Measurements from ENCODE around the gene STX18. TPM values are rescaled to one million over a fixed set of nuclear protein-coding genes. Genes with fewer than 3 reads are reported as not detected.

STX18 gene
- total RNA-seq, 1 experiment from 2014 or later, result 18.5 TPM

- Histone ChIP-seq H3K36me3 (ENCODE audit: control insufficient read depth in 1 of 2, insufficient read depth in 2 of 2, low read length in 2 of 2) (no peaks in the 10 kb centered on the region), H3K4me3 (replicated peaks in 1 of 2; ENCODE audit: low read depth in 1 of 2, low read length in 2 of 2) (no peak overlapping the region), H3K4me2 (ENCODE audit: low read length) (no peak overlapping the region), H3K27ac (ENCODE audit: low read depth, low read length) (no peak overlapping the region), H4K20me1 (ENCODE audit: insufficient read depth) (no peaks in the 10 kb centered on the region), H3K9ac (ENCODE audit: low read length) (no peak overlapping the region), H3K4me1 (ENCODE audit: control insufficient read depth in 1 of 2, insufficient read depth in 2 of 2, low read length in 2 of 2) (peaks cover 11 to 14% of the 10 kb centered on the region in 2 experiments), H3K9me2 (ENCODE audit: insufficient read depth) (no peaks in the 10 kb centered on the region), H3K79me2 (ENCODE audit: insufficient read depth, low read length) (no peaks in the 10 kb centered on the region), H3K9me3 (ENCODE audit: control insufficient read depth in 1 of 2, insufficient read depth in 1 of 2, low read depth in 1 of 2, low read length in 2 of 2) (no peaks in the 10 kb centered on the region), H2AFZ (ENCODE audit: low read depth, low read length, poor library complexity, severe bottlenecking) (no peak overlapping the region), H3K27me3 (ENCODE audit: insufficient read depth, low read length) (no peaks in the 10 kb centered on the region)
- BruUV-seq (replicated peaks), result no TSS peak
- DNase-seq (ENCODE audit: low read depth, low spot score) (no peak), ATAC-seq (no peak)
- ChIA-PET POLR2A (no interaction called here), RAD21 (ENCODE audit: low non-redundant PET in 1 of 2, low total read pairs in 2 of 2, uncharacterized antibody in 2 of 2, unreplicated experiment in 2 of 2) (no interaction called here), CTCF (no interaction called here)
- TF ChIP-seq CBX3 (IDR thresholded peaks at IDR 0.05; ENCODE audit: low read depth) (no peak), TCF7L2 (IDR thresholded peaks at IDR 0.05; ENCODE audit: borderline replicate concordance, extremely low read depth, insufficient read depth, insufficient read length) (no peak), REST (IDR thresholded peaks at IDR 0.05; ENCODE audit: low read depth) (no peak), SIN3A (IDR thresholded peaks at IDR 0.05; ENCODE audit: low read depth) (no peak), EGR1 (IDR thresholded peaks at IDR 0.05; ENCODE audit: low read depth) (no peak)
- intact Hi-C loops (cut with micrococcal nuclease), result no loop called here
Measured at GRCh38 chr4:4412641-4413372, 129.0 kb downstream of the STX18 start.

- Histone ChIP-seq H3K4me3 (replicated peaks in 1 of 2; ENCODE audit: low read depth in 1 of 2, low read length in 2 of 2) (no peak overlapping the region), H3K4me2 (ENCODE audit: low read length) (no peak overlapping the region), H3K79me2 (ENCODE audit: insufficient read depth, low read length) (no peaks in the 10 kb centered on the region), H3K9ac (ENCODE audit: low read length) (no peak overlapping the region), H4K20me1 (ENCODE audit: insufficient read depth) (no peaks in the 10 kb centered on the region), H2AFZ (ENCODE audit: low read depth, low read length, poor library complexity, severe bottlenecking) (no peak overlapping the region), H3K27ac (ENCODE audit: low read depth, low read length) (no peak overlapping the region), H3K9me3 (ENCODE audit: control insufficient read depth in 1 of 2, insufficient read depth in 1 of 2, low read depth in 1 of 2, low read length in 2 of 2) (no peaks in the 10 kb centered on the region), H3K9me2 (ENCODE audit: insufficient read depth) (no peaks in the 10 kb centered on the region), H3K27me3 (ENCODE audit: insufficient read depth, low read length) (no peaks in the 10 kb centered on the region), H3K36me3 (ENCODE audit: control insufficient read depth in 1 of 2, insufficient read depth in 2 of 2, low read length in 2 of 2) (no peaks in the 10 kb centered on the region), H3K4me1 (ENCODE audit: control insufficient read depth in 1 of 2, insufficient read depth in 2 of 2, low read length in 2 of 2) (peaks cover 11 to 14% of the 10 kb centered on the region in 2 experiments)
- CTCF ChIA-PET, result no interaction called here
- DNase-seq (ENCODE audit: low read depth, low spot score), result no peak
- ATAC-seq, result no peak
- intact Hi-C loops (cut with micrococcal nuclease), result no loop called here
- POLR2A ChIA-PET, result no interaction called here
- BruUV-seq (replicated peaks), result no TSS peak
- RAD21 ChIA-PET (ENCODE audit: low non-redundant PET in 1 of 2, low total read pairs in 2 of 2, uncharacterized antibody in 2 of 2, unreplicated experiment in 2 of 2), result no interaction called here
- TF ChIP-seq ELF1 (IDR thresholded peaks at IDR 0.05; ENCODE audit: borderline replicate concordance, low read depth) (no peak), FOSL1 (IDR thresholded peaks at IDR 0.05; ENCODE audit: low read depth) (no peak), CBX3 (IDR thresholded peaks at IDR 0.05; ENCODE audit: low read depth) (no peak), ZBTB33 (IDR thresholded peaks at IDR 0.05; ENCODE audit: extremely low read depth, insufficient replicate concordance, low read length) (no peak), MAX (IDR thresholded peaks at IDR 0.05) (no peak), JUND (IDR thresholded peaks at IDR 0.05) (no peak), POLR2AphosphoS5 (IDR thresholded peaks at IDR 0.05; ENCODE audit: low read depth, low read length) (no peak), SP1 (IDR thresholded peaks at IDR 0.05; ENCODE audit: low read depth) (no peak), RAD21 (IDR thresholded peaks at IDR 0.05; ENCODE audit: low read depth) (no peak), SIN3A (IDR thresholded peaks at IDR 0.05; ENCODE audit: low read depth) (no peak), EZH2phosphoT487 (IDR thresholded peaks at IDR 0.05; ENCODE audit: borderline replicate concordance) (no peak), SRF (IDR thresholded peaks at IDR 0.05; ENCODE audit: low read depth) (no peak), TCF7L2 (IDR thresholded peaks at IDR 0.05; ENCODE audit: borderline replicate concordance, extremely low read depth, insufficient read depth, insufficient read length) (no peak)
Measured at GRCh38 chr4:4411906-4412305, 129.9 kb downstream of the STX18 start.
